ENCODE data around the gene SPG7.
"Not testable (repeated sequence)": the region's sequence is repeated elsewhere in the genome, so short reads cannot be mapped to it uniquely, and the experiment has no call there.

SPG7 gene

DNA sequence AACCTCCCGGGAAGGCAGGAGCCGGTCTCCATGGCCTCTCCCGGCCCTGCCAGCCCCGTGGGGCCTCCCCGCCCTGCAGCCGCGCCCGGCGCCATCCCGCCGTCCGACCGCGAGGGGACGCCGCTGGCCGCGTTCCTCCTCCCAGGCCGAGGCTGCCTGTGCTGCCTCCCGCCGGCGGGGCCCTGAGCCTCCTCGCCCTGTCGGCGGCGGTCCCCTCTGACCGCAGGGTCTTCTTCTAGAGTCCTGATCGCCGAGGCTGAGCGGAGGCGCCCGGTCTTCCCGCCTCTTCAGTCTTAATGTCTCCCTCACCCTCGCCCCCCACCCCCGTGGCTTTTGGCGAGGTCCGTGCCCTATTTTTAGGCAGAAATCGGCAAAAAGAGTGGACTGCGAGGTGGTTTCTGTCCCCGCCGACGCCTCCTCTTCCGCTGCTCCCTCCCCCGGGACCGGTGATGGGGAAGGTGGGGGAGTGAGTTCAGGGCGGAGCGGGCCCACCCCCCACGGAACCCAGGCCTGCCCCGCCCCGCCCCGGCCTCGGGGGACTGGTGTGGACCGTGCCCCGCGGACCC lies 66.6 kb downstream of the SPG7 start:
- DNase-seq (ENCODE audit: extremely low read depth in 1 of 2, low read depth in 1 of 2), result peak in 1 of 2 donors; percentile 29

DNA sequence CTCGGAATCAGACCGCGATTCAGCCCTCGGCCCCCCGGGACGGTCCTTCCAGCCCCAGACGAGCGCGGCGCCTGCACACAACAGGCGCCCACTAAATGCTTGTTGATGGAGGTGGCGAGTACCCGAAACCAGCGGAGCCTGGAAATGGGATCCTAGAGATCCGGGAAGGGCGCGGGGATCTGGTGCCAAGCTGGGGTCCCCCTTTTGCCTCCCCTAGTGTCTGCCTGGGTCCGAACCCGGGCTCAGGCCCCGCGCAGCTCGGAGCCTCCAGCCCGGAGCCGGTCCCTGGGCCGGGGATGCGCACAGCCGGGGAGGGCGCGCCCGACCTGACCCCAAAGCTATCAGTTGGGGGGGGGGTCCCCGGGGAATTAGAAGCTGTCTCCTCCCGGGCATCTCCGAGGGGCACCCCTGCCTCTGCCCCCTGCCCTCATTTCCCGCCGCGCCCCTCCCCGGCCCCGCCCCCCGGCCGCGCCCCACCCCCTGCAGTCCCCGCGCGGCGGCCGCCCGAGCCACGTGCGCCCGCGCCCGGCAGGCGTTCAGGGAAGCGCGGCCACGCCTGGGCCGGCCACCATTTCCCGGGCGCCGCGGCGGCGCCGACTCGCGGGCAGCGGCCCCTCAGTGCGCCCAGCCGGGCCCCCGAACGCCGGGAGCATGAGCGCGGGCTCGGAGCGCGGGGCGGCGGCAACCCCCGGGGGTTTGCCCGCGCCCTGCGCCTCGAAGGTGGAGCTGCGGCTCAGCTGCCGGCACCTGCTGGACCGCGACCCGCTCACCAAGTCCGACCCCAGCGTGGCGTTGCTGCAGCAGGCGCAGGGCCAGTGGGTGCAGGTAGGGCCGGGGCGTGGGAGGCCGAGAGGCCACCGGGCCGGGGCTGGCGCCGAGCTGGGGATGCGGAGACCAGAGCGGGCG lies 67.3 kb downstream of the SPG7 start, which contains the start of gene CPNE7:
Gene CPNE7 (plus strand): TSS at position 512 of the 906 bp plus-strand sequence. CDS start 140 bp downstream, at position 652.
- DNase-seq (ENCODE audit: extremely low read depth in 1 of 2, low read depth in 1 of 2), result no peak

DNA sequence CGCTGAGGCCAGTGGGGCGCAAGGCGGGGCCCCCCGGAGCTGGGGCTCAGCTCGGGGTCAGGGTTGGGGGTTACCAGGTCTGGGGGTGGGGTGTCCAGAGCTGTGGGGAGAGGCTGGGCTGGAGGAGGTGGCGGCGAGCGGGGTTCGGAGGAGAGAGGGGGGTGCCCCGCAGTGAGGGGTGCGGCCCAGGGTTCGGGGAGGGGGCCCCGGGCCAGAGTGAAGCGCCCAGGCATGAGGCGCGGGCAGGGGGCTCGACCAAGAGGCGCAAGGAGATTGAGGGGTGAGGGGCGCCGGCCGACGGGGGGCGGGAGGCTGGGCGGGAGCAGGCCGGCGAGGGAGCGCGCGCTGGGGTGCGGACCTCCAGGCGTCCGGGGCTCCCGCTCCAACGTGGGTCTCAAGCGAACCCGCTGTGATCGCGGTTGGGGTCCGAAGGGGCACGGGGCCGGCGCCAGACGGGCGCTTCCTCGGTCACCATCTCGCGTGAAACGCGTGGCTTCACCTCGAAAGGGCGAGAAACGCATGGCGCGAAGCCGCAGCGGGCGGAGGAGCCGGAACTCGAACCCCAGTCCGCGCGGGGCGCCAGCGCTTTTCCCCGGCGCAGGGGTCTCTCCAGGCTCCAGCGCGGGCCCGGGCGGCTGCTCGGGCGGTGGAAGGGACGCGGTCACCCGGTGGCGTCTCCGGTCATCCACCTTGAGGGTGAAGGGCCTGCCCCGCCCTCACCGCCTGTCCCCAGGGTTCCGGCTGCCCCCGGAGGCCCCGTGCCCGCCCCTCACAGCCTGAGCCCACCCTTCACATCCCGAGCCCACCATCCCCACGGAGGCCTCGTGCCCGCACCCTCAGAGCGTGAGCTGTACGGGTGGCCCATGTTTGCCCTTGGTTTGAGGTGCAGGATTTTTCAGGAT lies 68.2 kb downstream of the SPG7 start:
- no peak for DNase-seq (ENCODE audit: extremely low read depth in 1 of 2, low read depth in 1 of 2)

DNA sequence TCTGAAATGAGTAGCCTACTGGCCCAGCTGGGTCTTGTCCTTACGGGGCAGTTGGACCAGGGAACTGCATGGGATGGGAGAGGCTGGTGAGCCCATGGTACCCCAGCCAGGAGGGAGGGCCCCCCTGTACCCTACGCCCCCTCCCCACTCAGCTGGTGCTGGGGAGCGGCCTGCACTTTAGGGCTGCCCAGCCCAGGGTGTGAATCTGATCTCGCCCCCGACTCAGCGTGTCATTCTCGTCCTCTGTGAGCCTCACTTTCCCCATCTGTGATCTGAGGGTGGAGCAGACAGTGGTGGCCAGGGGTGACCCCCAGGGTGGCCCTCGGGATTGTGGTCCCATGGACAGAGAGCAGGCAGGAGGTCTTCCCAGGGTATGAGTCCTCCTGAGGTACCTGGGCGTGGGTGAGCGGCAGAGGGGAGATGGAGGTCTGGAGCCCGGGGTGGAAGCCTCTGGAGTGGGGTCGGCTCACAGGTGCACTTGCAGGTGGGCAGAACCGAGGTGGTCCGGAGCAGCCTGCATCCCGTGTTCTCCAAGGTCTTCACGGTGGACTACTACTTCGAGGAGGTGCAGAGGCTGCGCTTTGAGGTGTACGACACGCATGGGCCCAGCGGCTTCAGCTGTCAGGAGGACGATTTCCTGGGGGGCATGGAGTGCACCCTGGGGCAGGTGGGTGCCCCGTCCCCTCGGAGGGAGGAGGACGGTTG lies 69.0 kb downstream of the SPG7 start:
- no peak for DNase-seq (ENCODE audit: extremely low read depth in 1 of 2, low read depth in 1 of 2)

DNA sequence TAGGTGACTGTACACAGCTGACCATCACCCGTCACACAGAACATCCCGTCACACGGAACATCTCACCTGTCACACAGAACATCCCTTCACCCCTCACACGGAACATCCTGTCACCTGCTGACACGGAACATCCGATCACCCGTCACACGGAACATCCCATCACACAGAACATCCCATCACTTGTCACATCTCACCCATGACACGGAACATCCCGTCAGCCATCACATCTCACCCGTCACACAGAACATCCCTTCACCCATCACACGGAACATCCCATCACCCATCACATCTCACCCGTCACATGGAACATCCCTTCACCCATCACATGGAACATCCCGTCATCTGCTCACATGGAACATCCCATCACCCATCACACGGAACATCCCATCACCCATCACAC lies 71.1 kb downstream of the SPG7 start:
- DNase-seq (ENCODE audit: extremely low read depth in 1 of 2, low read depth in 1 of 2), result no peak

DNA sequence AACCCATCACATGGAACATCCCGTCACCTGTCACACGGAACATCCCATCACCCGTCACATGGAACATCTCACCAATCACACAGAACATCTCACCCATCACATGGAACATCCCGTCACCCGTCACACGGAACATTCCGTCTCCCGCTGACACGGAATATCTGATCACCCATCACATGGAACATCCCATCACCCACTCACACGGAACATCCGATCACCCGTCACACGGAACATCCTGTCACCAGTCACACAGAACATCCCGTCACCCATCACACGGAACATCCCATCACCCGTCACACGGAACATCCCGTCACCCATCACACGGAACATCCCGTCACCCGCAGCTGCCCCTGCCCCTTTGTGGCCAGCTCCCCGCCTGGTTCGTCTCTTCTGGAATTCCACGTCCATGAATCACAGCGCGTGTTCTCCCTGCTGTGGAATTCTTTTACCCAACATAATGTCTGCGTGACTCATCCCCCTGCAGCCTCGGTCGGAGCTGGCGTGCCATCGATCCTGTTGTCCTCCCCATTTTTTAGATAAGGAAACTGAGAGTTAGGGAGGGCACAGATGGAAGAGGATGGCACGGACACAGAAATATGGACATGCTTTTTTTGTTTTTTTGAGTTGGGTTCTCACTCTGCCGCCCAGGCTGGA lies 73.0 kb downstream of the SPG7 start:
- DNase-seq (ENCODE audit: extremely low read depth in 1 of 2, low read depth in 1 of 2), result no peak

DNA sequence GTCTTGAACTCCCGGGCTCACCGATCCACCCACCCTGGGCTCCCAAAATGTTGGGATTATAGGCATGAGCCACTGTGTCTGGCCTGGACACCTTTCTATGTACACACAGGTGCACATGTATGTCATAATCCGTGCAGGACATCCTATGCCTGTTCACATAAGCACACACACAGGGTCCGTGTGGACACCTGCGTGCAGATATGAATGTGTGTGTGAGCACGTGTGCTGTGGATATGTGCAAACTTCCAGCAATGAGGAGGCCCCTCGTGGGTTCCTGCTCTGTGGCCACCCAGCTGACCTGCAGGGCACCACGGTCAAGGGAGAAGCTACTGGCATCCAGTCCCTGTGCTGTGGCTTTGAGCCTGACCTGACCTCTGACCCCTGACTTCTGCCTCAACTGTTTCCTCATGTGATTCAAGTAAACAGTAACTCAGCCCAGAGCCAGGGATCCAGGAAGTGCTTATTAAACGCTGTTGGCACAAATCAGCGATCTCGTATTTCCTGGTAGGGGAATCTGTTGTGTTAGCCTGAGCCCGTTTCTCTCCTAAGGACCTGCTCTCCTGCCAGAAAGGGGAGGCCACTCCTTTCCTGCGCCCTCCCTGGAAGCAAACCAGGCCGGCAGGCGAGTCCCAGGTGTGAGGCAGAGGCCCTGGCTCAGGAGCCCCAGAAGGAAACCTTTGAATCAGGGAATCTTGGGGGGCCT lies 73.8 kb downstream of the SPG7 start:
- no peak for DNase-seq (ENCODE audit: extremely low read depth in 1 of 2, low read depth in 1 of 2)

DNA sequence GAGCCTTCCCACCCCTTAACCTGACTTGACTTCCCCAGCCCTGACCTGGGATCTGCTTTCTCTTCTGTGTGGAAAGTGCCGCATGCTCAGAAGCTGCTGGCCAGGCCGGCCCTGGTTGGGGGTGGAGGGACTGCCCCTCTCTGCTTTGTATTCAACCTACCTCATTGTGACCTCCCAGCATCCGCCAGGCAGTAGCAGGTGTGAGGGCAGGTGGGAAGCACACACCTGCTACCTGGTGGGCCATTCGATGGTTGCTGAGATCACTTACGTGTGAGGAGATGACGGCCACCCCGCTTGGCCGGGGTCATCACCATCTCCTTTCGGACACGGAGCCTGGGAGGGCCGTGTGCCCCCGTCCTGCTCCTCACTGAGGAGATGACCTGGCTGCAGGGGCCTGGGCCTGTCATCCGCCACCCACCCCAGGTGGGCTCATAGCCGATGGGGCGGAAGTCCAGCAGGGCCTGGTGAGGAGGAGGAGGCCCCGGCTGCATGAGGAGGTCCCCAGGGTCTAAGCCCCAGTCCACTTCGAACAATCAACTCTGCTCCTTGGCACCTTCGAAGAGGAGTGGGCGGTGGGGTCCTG lies 74.5 kb downstream of the SPG7 start:
- no peak for DNase-seq (ENCODE audit: extremely low read depth in 1 of 2, low read depth in 1 of 2)

DNA sequence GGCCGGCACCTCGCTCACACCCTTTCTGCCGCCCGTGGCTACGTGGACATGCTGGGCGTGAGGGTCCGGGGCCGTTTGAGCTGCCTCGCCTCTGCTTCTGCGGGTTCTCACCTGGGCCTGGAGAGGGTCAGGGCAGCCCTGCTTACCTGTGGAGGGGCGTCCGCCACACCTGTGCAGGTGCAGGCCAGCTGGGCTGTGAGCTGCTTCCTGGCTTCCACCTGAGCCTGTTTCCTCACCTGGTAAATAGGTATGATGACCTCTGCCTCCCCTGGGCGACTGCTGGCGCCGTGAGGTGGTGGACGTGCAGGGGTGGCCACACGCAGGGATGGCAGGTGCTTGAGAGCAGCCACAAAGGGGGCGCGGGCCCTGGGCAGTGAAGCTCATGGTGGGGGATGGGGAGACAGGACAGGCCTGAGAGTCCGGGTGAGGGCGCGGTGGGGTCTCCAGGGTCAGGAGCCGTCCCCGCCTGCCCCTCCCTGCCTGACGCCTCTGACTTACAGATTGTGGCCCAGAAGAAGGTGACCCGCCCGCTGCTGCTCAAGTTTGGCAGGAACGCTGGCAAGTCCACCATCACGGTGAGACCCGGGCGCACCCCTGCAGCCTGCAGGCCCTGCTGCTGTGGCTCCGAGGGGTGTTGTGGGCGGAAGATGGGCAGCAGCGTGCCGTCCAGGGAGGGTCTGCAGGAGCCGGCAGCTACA lies 75.1 kb downstream of the SPG7 start:
- DNase-seq (ENCODE audit: extremely low read depth in 1 of 2, low read depth in 1 of 2), result no peak

DNA sequence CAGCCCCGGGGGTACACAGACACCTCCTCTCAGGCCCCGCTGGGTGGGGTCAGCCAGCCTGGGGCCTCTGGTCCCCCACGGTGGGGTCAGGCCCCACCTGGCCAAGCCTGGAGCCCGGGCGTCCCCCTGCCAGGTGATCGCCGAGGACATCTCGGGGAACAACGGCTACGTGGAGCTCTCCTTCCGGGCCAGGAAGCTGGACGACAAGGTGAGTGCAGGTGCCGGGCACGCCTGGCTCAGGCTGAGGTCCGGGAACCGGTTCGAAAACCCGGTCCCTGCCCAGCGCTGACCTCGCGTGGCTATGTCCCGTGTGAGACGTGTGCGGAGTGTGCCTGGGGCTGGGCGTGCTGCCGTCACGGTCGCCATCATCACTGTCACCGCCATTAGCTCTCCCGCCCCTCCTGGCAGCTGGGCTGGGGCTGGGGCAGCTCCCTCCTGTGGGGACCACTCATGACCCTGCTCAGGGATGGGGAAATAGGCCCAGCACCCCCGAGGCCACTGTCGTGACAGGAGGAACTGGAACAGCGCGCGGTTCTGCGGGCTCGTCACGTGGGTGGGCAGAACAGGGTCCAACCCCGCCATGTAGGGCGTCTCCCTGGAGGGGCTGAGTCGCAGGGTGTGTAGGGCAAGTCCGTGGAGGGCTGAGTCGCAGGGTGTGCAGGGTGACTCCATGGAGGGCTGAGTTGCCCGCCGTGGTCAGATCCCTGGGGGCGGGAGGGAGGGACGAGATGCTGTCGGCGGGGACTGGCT lies 75.9 kb downstream of the SPG7 start:
- DNase-seq (ENCODE audit: extremely low read depth in 1 of 2, low read depth in 1 of 2), result no peak

DNA sequence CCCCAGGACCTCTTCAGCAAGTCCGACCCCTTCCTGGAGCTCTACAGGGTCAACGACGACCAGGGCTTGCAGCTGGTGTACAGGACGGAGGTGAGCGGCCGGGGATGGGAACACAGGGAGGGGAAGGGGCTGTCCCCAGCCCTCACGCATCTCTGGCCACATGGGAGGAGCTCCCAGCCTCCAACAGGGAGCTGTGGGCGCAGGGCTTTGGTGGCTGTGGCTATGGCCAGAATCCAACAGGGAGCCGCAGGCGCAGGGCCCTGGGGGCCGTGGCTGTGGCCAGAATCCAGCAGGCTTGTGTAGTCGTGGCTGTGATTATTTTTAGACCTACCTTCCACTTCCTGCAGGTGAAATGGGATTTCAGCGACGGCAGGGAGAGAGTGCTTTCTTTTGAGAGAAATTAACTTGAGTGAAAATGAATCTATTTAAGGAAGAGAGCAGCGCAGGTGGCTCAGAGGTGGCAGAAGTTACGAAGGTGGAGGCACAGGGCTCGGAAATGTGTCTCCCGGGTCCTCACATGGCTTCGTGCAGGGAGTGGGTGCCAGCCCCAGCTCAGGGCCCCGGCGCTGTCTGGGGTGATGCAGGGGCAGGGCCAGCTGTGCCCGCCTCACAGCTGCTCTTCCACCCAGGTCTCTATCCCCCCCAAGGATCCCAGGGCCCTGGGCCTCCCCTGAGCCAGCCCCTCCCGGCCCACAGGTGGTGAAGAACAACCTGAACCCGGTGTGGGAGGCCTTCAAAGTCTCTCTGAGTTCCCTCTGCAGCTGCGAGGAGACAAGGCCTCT lies 76.8 kb downstream of the SPG7 start:
- DNase-seq (ENCODE audit: extremely low read depth in 1 of 2, low read depth in 1 of 2), result no peak

DNA sequence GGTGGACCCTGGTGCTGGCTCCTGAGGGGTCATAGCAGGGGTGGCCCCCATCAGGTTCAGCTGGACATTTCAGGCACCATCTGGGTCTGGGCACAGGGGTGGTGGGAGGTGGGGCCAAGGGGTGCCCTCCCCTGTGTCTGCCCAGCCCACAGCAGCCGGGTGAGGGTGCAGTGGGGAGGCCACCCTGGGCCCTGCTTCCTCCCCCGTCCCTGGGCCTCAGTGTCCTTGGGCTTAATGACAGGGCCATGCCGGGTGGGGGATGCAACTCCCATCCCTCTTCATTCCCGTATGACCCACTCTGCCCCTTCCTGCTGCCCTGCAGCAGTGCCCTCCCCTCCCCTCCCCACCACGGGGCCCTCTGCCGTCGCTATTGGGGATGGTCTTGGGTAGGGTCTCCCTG lies 78.0 kb downstream of the SPG7 start:
- DNase-seq (ENCODE audit: extremely low read depth in 1 of 2, low read depth in 1 of 2), result no peak

DNA sequence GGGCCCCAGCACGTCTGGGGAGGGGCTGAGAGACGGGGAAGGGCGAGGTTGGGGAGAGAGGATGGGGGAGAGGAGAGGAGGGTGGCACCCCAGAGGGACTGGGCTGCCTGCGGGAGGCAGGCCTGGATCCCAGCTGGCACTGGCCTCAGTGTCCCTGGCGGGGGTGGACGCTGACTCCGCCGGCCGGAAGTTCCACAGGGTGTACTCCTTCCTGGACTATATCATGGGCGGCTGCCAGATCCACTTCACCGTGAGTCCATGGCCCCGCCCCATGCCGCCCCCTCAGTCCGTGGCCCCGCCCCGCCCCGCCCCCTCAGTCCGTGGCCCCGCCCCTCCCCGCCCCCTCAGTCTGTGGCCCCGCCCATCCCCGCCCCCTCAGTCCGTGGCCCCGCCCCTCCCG lies 78.7 kb downstream of the SPG7 start:
- no peak for DNase-seq (ENCODE audit: extremely low read depth in 1 of 2, low read depth in 1 of 2)

DNA sequence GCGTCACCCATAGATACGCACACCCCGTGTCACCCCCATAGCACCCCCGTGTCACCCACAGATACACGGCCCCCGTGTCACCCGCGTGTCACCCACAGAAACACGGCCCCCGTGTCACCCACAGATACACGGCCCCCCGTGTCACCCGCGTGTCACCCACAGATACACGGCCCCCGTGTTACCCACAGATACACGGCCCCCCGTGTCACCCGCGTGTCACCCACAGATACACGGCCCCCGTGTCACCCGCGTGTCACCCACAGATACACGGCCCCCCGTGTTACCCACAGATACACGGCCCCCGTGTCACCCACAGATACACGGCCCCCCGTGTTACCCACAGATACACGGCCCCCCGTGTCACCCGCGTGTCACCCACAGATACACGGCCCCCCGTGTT lies 79.5 kb downstream of the SPG7 start:
- DNase-seq (ENCODE audit: extremely low read depth in 1 of 2, low read depth in 1 of 2), result not testable (repeated sequence)

DNA sequence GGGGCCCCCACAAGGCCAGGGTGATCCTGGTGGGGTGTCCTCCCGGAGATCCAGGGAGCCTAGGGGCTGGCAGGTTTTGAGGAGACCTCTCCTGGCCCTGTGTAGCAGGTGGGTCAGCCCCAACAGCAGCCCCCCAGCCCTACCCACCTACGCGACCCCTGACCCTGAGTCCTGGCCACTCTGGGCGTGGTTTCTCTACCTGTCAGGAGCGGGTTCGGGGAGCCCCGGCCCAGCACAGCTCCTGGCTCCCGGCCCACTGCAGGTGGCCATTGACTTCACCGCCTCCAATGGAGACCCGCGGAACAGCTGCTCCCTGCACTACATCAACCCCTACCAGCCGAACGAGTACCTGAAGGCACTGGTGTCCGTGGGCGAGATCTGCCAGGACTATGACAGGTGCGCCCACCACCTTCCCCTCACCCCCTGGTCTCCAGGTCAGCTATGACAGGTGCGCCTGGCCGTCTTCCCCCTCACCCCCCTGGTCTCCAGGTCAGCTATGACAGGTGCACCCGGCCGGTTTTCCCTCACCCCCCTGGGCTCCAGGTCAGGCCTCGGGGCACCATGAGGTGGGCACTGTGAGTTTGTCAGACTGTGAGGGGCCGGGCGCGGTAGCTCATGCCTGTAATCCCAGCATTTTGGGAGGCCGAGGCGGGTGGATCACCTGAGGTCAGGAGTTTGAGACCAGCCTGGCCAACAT lies 80.4 kb downstream of the SPG7 start:
- DNase-seq (ENCODE audit: extremely low read depth in 1 of 2, low read depth in 1 of 2), result no peak

DNA sequence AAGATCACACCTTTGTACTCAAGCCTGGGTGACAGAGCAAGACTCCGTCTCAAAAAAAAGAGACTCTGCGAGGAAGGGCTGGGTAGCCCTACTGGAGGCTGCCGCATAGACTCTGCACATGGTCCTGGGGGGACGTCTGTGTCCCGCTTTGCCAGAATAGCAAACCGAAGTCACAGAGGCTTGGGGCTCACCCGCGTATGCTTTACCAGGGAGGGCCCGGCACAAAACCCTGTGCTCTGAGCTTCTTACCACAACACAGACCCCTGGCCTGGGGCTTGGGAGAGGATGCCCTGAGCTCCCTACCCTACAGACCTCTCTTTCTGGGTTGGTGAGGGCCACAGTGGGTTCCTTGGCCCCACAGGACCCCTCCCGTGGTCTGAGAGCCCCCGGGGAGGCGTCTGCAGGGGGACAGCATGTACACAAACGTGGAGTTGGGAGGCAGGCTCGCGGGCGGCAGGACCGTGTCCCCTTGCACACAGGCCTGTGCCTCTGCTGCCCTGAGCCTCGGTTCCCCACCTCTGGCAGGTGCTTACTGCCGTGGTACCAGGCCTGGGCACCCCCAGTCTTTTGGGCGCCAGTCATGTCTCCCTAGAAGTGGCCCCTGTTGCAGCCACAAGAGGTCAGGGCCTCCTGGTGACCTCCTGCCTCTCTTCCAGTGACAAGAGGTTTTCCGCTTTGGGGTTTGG lies 81.2 kb downstream of the SPG7 start:
- no peak for DNase-seq (ENCODE audit: extremely low read depth in 1 of 2, low read depth in 1 of 2)
